ENCODE data around the gene UTP25.
A peak's percentile ranks its signal among the peaks of the same experiment; 100 is the strongest.
"Not testable (repeated sequence)": the region's sequence is repeated elsewhere in the genome, so short reads cannot be mapped to it uniquely, and the experiment has no call there.

Gene UTP25

DNA sequence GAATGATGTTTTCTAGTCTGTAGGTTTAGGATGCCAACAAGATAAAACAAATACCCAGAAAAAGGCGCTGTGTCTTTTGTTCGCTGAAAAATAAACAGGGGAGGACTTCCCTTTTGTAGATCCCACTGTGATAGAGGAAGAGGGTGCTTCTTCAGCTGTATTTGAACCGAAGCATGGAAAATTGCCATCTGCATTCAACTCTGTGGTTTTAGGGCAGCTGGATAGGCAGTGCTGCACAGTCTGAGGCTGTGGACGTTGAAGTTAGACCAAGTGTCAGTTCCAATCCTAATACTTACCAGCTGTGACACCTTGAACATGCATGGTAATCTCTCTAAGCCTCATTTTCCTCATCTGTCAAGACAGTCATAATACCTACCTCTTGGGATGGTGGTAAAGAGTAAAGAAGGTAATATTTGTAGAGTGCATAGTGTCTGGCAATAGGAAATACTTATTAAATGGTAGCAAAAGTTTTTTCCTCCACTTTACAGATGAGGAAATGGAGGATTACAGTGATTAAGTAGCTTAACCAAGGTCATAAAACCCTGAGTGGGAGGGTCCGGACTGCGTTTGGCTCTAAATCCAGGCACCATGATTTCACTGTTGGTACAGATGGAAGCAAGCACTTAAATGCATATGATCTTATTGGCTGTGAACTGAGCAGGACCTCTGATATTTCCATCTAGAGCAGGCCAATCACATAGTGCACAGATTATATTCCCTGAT, 48.5 kb downstream of the UTP25 start:
- DNase-seq: no peak

DNA sequence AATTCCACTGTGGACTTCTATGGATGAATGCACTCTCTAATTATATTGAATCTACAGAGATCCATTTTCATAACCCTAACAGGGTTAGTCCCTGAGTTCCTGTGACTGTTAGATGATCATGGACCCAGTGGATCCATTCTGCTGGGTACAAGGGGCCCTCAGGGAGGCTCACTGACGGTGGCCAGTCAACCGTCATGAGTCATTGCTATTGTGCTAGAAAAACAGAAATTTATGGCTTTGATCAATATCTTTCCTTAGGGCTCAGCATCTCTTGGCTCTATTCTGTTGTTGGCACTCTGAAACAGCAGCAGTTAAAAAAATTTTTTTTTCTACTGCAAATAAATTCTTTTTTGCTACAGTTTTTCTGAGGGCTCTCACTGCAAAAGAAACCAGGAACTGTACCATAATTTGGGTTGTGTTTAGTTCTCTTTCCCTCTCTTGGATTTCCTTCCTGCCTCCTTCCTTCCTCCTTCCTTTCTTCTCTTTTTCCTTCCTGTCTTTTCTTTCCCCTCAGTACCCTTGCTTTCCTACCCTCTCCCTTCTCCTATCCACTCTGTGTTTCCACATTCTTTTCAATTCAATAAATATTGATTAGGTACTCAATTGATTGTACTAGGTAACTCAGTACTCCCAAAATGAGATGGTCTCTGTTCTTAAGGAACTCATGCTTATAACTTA, 49.5 kb downstream of the UTP25 start:
- no peak for DNase-seq

DNA sequence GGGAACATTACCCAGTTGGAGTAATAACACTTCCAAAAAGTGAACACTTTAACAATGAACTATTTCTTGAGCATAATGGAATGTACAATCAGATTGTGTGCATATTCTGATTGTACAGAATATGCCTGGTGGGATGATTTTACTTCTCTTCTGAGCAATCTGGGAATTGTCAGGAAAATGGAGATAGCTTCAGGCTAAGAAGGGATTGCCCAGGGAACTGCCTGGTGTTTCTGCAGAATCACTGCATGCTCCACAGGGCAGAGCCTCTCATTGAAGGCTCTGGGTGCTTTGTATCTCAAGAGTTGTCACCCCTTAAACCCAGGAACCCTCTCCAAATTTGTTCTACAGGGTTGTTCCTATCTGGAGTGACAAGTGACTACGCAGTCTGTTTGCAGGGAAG, 51.2 kb downstream of the UTP25 start:
- DNase-seq: no peak

DNA sequence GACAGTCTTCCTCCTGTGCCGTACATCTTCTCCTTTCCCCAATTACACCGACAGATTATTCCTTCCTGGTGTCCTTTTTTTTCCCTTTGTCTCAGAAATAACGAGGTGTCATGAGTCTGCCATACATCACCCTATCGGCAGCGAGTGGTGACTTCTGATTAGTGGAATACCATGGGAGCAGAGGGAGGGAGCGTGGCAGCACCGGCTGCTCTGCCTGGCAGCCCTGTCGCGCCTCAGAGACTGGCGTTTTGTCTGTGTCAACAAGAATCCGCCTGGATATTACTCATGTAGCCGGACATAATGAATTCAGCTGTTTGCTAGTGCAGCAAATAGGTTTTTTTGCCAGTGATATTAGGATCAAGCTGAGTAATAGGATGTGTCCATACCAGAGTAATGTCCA, 51.8 kb downstream of the UTP25 start:
- DNase-seq: no peak

DNA sequence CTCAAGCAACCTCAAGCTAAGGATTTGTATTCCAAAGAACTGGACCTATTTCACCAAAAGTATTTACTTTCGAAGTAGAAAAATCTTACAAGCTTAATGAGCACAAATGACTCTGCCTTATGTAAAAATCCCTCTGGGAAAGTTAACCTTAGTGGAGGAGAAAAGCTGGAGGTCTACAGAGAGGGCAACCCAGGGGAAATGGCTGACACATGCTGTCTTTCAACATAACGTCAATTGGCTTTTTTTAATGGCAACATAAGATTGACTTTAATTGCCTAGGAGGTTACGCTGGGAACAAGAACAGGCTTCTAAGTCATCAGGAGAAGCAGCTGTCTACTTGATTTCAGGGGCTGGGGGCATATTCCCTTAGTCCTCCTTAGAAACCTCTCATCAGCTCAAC, 52.3 kb downstream of the UTP25 start:
- no peak for DNase-seq

DNA sequence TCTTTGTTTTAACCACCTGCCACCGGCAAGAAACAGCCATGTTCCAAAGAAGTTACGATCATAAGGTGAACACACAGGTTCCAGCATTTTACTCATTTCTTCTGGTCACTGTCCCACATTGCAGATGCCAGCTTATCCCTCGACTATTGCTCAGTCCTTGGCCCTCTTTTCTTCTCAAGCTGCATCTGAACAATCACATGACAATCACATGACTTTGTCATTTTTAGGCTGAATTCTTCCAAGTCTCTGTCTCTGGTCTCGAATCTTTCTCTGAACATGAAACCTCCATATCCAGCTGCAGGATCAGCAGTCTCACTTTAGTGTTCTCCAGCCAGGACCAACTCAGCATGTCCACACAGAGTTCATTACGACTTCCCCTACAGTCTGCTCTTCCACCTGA, 53.8 kb downstream of the UTP25 start:
- no peak for DNase-seq

DNA sequence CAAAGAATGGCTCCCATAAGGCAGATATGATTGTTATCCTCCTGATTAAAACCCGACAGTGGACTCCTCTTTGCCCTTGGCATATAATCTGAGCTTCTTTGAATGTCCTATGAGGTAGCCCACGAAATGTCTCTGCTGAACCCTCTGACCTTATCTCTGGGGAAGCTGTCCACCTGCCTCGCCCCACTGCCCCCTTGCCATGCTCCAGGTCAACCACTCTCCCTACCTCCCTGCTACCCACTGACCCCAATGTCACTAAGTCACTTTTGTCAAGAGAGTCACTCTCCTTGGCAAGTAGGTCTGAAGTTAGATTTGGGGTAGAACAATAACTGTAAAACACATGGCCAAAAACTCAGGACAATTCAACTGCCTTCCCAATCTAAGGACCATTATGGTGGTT, 54.5 kb downstream of the UTP25 start:
- DNase-seq: no peak

DNA sequence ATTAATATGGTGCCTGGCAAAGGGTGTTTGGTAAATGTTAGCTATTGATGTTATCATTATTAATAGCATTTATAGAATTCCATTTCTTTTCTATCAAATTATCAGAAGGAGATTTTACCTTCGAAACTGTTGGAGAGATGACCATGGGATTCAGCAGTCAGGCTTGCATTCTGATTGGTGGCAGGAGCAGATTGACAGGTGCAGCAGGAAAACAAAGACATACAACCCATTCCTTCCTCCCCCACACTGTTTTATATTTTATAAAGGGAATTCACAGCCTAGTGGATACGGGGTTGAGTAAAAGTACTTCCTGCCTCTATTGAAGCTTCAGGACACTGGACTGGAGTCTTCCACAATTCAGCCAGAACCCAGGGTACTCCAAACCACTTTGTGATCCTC, 55.2 kb downstream of the UTP25 start:
- no peak for DNase-seq

DNA sequence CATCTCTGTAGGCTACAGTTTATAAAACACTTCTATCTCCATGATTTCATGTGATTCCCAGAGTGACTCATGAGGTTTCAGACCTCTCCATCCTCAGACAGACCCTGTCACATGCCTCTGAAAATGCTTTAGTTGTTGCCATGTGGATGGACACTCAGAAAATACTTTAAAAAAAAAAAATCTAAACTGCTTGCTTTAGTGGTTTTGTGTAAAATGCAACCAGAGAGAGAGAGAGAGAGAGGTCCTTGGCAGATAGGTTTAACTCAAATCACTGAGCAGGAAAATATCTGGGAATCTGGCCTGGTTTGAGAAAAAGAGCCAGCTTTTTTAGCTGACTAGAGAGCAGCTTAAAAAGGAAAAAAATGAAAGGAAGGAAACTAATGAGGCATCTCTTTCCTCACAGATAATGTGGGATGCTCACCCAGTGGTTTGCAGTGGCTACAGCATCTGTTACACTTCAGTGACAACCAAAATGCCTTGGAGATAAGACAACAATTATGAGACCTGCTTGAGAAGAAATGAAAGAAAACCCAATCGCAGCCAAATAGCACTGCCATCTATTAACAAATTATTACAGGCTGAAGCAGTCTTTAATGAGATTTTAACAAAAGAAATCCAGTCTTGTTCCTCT, 55.7 kb downstream of the UTP25 start:
- DNase-seq: peak; percentile 82

DNA sequence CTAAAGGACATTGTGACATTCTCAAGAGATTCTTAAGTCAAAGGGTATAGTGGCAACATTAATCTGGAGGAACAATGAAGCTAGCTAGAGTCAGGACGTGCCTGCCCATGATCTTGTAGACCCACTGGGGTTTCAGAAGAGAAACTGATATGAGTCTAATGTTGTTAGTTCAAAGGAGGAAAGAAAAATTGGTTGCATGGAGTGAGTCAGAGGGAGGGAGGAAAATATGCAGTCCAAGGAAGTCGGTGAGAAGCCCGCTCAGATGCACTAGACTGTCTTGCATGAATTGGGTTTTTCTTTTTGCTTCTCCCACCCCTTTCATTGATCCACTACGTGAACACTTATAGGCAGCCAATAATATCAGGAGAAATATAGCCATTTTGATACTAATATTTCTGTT, 56.5 kb downstream of the UTP25 start:
- peak; percentile 49 for DNase-seq

DNA sequence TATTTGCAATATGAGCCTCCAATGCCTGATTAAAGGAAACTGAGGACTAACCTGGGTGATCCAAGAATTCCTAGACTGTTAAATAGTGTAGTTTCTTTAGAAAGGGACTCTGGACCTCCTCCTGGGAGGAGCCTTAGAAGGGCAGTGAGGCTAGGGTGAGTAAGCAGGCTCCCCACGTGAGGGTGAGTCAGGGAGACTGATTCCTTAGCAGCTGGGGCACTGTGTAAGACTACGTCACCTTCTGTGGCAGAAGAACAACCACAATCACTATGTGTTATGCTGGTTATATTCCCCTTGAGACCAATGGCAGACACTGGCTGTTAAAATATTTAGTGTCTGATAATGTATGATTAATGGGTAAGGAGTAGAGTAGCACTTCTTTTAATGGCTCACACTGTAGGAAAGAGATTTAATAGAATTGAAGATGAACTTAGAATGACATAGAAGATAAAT, 56.9 kb downstream of the UTP25 start:
- DNase-seq: peak; percentile 99

DNA sequence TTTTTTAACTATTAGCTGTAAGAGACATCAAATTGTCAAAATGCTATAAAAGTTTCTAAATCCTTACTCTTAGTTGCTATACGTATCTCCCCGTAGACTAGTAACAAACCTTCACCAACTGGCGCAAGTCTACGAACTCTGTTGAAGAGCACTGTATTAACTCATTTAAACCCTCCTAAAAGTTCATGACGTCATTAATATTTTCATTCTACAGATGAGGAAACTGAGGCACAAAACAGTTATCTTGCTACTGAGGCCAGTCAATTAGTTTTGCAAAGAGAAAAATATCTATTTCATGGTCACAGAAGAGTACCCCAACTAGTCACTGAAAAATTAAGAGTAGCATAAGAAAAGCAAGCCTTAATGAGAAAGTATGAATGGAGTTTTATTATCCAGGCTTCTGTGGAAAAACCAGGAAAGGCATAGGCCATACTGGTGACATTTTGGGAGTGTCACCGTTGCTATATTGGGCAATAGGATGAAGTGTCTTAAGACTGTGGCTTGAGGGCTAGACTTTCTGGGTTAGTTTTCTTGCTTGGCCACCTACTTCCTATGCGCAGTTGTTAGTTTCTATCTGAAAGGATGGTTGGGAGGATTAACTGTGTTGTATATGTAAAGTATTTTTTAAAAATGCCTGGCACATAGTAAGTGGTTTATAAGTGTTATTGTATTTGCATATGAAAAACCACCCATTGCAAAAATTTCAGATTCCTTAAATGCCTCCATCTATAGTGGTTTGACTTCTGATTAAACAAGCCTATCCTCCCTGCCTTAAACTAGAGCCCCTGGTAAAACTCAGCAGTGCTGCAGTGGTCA, 57.8 kb downstream of the UTP25 start:
- DNase-seq: no peak

DNA sequence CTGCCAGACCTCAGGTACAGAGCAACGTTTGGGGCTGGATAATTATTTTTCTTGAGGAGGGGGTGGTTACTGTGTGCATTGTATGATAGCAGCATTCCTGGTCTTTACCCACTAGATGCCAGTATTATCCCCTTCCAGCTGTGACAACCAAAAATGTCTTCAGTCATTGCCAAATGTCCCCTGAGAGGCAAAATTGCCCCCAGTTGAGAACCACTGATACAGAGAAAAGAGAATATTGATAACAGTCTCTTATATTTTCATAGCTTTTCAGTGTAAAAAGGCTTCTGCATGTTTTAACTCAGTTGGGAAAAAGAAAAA, 58.4 kb downstream of the UTP25 start:
- DNase-seq: no peak

DNA sequence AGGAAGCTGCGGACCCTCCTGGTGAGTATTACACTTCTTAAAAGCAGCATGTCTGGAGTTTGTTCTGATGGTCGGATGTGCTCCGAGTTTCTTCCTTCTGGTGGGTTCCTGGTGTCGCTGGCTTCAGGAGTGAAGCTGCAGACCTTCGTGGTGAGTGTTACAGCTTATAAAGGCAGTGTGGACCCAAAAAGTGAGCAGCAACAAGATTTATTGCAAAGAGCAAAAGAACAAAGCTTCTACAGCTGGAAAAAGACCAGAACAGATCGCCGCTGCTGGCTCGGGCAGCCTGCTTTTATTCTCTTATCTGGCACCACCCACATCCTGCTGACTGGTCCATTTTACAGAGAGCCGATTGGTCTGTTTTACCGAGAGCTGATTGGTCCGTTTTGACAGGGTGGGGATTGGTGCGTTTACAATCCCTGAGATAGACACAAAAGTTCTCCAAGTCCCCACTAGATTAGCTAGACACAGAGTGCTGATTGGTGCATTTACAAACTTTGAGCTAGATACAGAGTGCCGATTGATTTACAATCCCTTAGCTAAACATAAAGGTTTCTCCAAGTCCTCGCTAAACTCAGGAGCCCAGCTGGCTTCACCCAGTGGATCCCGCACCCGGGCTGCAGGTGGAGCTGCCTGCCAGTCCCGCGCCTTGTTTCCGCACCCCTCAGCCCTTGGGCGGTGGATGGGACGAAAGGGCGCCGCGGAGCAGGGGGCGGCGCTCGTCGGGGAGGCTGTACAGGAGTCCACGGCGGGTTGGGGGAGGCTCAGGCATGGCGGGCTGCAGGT, 60.7 kb downstream of the UTP25 start:
- DNase-seq: not testable (repeated sequence)

DNA sequence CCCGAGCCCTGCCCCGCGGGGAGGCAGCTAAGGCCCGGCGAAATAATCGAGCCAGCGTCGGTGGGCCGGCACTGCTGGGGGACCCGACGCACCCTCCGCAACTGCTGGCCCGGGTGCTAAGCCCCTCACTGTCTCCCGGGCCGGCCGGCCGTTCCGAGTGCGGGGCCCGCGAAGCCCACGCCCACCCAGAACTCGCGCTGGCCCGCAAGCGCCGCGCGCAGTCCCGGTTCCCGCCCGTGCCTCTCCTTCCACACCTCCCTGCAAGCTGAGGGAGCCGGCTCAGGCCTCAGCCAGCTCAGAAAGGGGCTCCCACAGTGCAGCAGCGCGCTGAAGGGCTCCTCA, 61.3 kb downstream of the UTP25 start:
- DNase-seq: no peak

DNA sequence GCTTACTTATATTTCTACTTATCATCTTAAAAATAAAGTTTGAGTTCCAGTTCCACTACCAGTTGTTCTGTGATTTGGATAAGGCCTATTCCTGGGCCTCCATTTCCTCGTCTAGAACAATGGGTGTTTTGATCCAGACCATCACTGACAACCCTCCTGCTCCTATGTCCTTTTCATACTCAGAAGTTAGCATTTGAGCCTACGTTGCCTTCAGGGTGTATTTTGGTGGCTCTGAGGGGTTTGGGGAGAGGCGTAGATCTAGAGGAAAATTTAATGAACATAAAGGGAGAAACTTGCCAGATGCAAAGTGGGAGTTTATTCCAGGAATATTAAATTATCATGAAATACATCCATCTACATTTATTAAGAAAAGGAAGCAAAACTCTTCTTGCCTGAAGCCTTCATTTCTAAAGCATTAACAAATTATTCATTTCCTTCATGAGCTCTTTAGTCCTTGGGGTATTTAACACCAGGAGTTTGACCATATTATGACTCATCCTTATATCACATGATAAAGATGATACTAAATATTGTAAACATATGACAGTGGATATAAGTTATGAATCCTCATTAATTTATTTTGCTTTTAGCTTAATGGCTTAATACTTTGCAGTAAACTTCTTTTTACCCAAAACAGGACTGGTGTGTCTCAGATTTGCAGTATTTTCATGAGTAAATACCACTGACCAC, 63.0 kb downstream of the UTP25 start:
- no peak for DNase-seq

DNA sequence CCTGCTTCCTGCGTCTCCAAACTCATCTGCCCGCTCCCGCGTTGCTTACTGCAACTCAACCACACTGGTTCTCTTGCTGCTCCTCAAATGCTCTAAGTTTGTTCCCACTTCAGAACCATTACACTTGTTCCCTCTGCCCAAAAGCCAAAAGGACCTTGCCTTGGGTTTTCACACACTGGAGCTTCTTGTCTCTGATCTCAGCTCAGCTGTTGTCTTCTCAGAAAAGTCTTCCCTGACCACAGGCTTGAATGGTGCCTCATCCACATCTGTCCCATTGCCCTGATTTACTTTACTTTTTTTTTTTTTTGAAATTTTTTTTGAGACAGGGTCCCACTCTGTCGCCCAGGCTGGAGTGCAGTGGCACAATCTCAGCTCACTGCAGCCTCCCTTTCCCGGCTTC, 66.0 kb downstream of the UTP25 start:
- DNase-seq: no peak

DNA sequence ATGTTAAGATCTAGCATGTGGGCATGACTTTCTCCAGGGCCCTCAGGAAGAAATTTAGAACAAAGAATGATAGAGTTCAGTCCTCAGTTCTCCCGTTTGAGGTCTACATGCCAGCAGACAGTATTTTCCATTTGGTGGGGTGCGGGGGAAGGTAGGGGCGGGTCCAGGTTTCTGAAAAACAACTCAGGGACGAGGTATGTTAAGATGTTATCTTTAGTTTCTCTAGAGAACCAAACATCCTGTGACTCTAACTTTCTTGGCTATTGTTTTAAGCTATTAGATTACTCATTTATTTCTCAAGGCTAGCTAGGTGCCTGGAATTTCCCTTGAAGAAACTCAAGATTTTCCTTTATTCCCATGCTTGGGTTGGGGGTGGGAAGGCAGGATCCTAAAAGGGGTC, 67.9 kb downstream of the UTP25 start:
- DNase-seq: peak; percentile 57

DNA sequence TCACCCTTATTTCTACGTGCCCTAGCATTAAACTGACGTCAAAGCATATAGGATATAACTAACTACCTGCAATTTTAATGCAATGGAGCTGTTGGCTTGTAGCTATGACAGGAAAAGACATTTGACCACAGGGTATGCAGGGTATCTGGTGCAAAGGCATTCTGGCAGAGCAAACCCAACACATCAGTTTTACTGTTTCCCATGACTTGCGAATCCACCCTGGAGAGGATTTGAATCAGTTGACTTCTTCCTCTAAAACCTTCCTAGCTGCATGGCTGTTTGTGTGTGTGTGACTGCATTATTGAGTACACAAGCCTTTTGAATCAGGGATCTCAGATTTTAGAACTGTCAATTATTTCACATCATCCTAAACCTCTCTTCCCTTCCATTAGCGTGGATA, 68.6 kb downstream of the UTP25 start:
- no peak for DNase-seq

DNA sequence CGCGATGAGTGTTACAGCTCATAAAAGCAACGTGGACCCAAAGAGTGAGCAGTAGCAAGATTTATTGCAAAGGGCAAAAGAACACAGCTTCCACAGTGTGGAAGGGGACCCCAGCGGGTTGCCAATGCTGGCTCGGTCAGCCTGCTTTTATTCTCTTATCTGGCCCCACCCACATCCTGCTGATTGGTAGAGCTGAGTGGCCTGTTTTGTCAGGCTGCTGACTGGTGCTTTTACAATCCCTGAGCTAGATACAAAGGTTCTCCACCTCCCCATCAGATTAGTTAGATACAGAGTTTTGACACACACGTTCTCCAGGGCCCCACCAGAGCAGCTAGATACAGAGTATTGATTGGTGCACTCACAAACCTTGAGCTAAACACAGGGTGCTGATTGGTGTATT, 70.5 kb downstream of the UTP25 start:
- not testable (repeated sequence) for DNase-seq

DNA sequence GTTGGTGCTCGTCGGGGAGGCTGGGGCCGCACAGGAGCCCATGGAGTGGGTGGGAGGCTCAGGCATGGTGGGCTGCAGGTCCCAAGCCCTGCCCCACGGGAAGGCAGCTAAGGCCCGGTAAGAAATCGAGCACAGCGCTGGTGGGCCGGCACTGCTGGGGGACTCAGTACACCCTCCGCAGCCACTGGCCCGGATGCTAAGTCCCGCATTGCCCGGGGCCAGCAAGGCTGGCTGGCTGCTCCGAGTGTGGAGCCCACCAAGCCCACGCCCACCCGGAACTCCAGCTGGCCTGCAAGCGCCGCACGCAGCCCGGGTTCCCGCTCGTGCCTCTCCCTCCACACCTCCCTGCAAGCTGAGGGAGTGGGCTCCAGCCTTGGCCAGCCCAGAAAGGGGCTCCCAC, 71.1 kb downstream of the UTP25 start:
- not testable (repeated sequence) for DNase-seq

DNA sequence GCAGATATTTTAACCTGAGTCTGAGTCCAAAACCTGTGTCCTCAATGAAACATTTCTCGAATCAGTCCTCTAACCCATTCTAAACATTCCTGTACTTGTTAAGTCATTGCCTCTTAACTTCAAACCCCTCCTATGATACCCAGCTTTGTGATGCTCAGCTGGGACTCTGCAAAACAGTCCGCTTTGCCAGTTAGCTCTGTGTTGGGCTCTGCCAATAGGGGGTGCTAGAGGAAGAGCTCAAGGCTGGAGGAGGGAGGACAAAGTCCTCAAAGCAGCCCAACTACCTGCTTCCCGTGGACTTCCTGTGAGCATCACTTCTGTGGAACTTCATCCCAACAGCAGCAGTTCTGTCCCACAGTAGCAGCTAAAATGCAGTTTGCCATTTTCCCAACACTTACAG, 72.2 kb downstream of the UTP25 start:
- no peak for DNase-seq

Data from fibroblast of skin of abdomen (primary cell).